Measurements from ENCODE around the gene GKN1.

The GKN1 gene

GRCh38 chr2:68987021-68987503, 12.6 kb downstream of the GKN1 start:
- H3K9ac ChIP-seq (ENCODE audit: low read length) = peak overlapping the region; percentile 41
- H3K4me3 ChIP-seq (ENCODE audit: low read length) = peak overlapping the region; percentile 31
- no peaks in the 10 kb centered on the region for H3K36me3 ChIP-seq (ENCODE audit: control insufficient read depth, insufficient read depth, low read length, severe bottlenecking)
- peaks cover 14% of the 10 kb centered on the region for H3K4me1 ChIP-seq (ENCODE audit: control insufficient read depth, insufficient read depth, low read length)
- DNase-seq (ENCODE audit: low read depth) = no peak
- H3K9me3 ChIP-seq (ENCODE audit: control insufficient read depth, low read length) = no peaks in the 10 kb centered on the region
- H3K27me3 ChIP-seq (replicated peaks; ENCODE audit: control insufficient read depth, insufficient read depth, low read length) = no peaks in the 10 kb centered on the region

DNA sequence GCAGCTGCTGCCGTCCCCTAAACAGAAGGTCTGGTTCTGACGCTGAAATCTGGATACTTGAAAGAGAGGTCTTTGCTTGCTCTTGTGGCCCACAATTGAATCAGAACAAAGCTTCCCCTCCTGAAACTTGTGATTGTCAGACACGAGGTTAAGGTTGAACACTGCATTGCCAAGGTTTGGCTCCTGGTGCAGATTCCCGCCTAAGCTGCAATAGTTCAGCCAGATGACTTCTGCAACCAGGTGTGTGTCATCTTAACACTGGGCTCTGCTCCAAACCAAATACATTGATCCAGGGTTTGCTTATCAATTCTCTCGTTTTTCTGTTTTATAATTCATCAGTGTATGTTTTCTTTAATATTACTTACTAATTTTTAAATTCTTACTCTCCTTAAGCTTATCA, 14.6 kb downstream of the GKN1 start:
- Histone ChIP-seq H3K36me3 (ENCODE audit: control insufficient read depth, insufficient read depth, low read length, severe bottlenecking) (no peaks in the 10 kb centered on the region), H3K9me3 (ENCODE audit: control insufficient read depth, low read length) (no peaks in the 10 kb centered on the region), H3K4me3 (ENCODE audit: low read length) (no peak overlapping the region), H3K27me3 (replicated peaks; ENCODE audit: control insufficient read depth, insufficient read depth, low read length) (no peaks in the 10 kb centered on the region), H3K4me1 (ENCODE audit: control insufficient read depth, insufficient read depth, low read length) (peaks cover 14% of the 10 kb centered on the region), H3K9ac (ENCODE audit: low read length) (no peak overlapping the region)
- DNase-seq (ENCODE audit: low read depth) = no peak

DNA sequence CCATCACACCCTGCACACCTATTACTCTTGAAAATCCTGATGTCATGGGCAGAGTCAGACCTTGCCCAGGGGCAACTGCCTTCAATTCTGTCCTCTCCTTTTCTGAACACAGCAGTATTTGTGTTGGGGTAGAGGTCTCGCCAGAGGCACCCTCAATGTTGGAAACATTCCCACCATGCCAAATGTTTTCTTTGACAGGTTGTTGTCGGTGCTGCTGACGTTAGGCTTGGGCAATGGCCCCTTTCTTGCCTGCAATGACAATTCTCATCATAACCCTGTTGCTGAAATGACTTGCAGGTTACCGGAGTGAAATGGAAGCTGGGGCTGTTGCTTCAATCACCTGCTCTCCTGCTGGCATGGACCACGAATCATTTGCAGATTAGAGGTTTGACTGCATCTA, 17.9 kb downstream of the GKN1 start:
- Histone ChIP-seq H3K9me3 (ENCODE audit: control insufficient read depth, low read length) (no peaks in the 10 kb centered on the region), H3K4me3 (ENCODE audit: low read length) (no peak overlapping the region), H3K36me3 (ENCODE audit: control insufficient read depth, insufficient read depth, low read length, severe bottlenecking) (no peaks in the 10 kb centered on the region), H3K9ac (ENCODE audit: low read length) (no peak overlapping the region), H3K4me1 (ENCODE audit: control insufficient read depth, insufficient read depth, low read length) (peaks cover 21% of the 10 kb centered on the region), H3K27me3 (replicated peaks; ENCODE audit: control insufficient read depth, insufficient read depth, low read length) (no peaks in the 10 kb centered on the region)
- no peak for DNase-seq (ENCODE audit: low read depth)

- no peak overlapping the region for H3K9ac ChIP-seq (ENCODE audit: low read length)
- H3K27me3 ChIP-seq (replicated peaks; ENCODE audit: control insufficient read depth, insufficient read depth, low read length) = no peaks in the 10 kb centered on the region
- peaks cover 18% of the 10 kb centered on the region for H3K4me1 ChIP-seq (ENCODE audit: control insufficient read depth, insufficient read depth, low read length)
- H3K4me3 ChIP-seq (ENCODE audit: low read length) = no peak overlapping the region
- no peaks in the 10 kb centered on the region for H3K9me3 ChIP-seq (ENCODE audit: control insufficient read depth, low read length)
- DNase-seq (ENCODE audit: low read depth) = no peak
- H3K36me3 ChIP-seq (ENCODE audit: control insufficient read depth, insufficient read depth, low read length, severe bottlenecking) = no peaks in the 10 kb centered on the region
Measured at GRCh38 chr2:68992933-68993332, 18.5 kb downstream of the GKN1 start.

DNA sequence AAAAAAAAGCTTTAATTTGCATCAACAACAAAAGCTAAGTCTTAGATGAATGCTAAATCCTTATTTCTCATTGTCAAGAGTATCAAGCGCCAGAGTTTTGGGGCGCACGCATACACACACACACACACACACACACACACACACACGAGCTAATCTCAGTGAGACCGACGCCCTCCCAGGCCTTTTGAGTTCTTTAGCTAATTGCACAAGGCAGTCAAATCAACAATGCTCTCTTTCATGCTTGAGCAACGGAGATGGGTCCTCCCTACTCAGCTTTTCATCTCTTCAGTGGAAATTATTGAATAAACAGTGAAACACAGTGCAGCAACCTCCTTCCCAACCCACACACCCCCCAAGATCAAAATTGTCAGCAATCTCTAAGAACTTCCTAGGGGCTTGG, 19.2 kb downstream of the GKN1 start:
- Histone ChIP-seq H3K4me1 (ENCODE audit: control insufficient read depth, insufficient read depth, low read length) (peaks cover 18% of the 10 kb centered on the region), H3K9me3 (ENCODE audit: control insufficient read depth, low read length) (no peaks in the 10 kb centered on the region), H3K9ac (ENCODE audit: low read length) (no peak overlapping the region), H3K27me3 (replicated peaks; ENCODE audit: control insufficient read depth, insufficient read depth, low read length) (no peaks in the 10 kb centered on the region), H3K4me3 (ENCODE audit: low read length) (no peak overlapping the region), H3K36me3 (ENCODE audit: control insufficient read depth, insufficient read depth, low read length, severe bottlenecking) (no peaks in the 10 kb centered on the region)
- no peak for DNase-seq (ENCODE audit: low read depth)

DNA sequence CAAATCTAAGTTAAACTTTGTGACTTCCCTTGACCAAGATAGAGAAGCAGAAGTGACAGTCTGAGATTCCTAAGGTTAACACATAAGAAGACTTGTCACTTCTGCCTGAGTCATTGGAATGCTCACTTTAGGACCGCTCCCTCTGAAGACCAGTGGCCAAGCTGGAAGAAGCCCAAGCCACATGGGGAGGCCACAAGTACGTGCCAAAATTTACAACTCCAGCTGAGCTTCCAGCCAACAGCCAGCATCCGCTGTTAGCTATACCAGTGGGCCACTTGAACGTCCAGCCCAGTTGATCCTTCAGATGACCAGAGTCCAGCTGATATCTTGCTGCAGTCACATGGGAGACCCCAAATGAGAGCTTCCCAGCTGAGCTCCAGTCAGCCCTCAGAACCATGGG, 20.4 kb downstream of the GKN1 start:
- no peak overlapping the region for H3K9ac ChIP-seq (ENCODE audit: low read length)
- H3K36me3 ChIP-seq (ENCODE audit: control insufficient read depth, insufficient read depth, low read length, severe bottlenecking) = no peaks in the 10 kb centered on the region
- H3K4me3 ChIP-seq (ENCODE audit: low read length) = no peak overlapping the region
- H3K4me1 ChIP-seq (ENCODE audit: control insufficient read depth, insufficient read depth, low read length) = peaks cover 18% of the 10 kb centered on the region
- no peaks in the 10 kb centered on the region for H3K9me3 ChIP-seq (ENCODE audit: control insufficient read depth, low read length)
- no peaks in the 10 kb centered on the region for H3K27me3 ChIP-seq (replicated peaks; ENCODE audit: control insufficient read depth, insufficient read depth, low read length)
- no peak for DNase-seq (ENCODE audit: low read depth)

DNA sequence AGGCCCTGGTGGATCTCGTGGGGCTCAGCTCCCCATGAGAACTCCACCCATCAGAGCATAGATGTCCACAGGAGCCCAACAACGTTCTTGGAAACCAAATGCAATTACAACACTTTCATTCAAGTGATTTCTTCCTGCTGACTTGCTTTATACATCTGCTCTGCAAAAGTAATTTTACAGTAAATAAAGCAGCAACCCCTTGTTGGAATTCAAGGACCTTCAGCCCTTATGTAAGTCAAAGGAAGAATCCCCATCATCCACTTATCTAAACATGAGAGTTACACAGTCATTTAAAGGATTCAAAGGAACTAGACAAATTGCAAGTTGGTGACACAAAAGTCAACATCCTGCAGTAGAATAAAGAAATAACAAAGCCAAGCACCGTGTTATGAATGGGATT, 21.5 kb downstream of the GKN1 start:
- peak; percentile 11 for DNase-seq (ENCODE audit: low read depth)
- H3K9me3 ChIP-seq (ENCODE audit: control insufficient read depth, low read length) = peaks cover 4% of the 10 kb centered on the region
- H3K4me1 ChIP-seq (ENCODE audit: control insufficient read depth, insufficient read depth, low read length) = peaks cover 18% of the 10 kb centered on the region
- H3K27me3 ChIP-seq (replicated peaks; ENCODE audit: control insufficient read depth, insufficient read depth, low read length) = no peaks in the 10 kb centered on the region
- H3K4me3 ChIP-seq (ENCODE audit: low read length) = no peak overlapping the region
- H3K9ac ChIP-seq (ENCODE audit: low read length) = no peak overlapping the region
- no peaks in the 10 kb centered on the region for H3K36me3 ChIP-seq (ENCODE audit: control insufficient read depth, insufficient read depth, low read length, severe bottlenecking)

DNA sequence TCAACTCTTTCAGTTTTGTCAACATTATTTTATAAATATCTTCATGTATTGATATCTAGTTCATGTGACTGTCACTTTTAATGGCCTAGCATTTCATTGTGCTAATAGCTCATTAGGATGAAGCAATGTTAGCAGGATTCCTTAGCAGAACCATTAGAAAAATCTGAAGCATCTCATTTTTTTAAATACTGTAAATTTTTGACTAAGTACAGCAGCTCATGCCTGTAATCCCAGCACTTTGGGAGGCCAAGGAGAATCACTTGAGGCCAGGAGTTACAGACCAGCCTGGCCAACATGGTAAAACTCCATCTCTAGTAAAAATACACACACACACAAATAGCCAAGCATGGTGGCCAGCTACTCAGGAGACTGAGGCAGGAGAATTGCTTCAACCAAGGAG, 23.0 kb downstream of the GKN1 start:
- no peaks in the 10 kb centered on the region for H3K27me3 ChIP-seq (replicated peaks; ENCODE audit: control insufficient read depth, insufficient read depth, low read length)
- no peaks in the 10 kb centered on the region for H3K36me3 ChIP-seq (ENCODE audit: control insufficient read depth, insufficient read depth, low read length, severe bottlenecking)
- no peak overlapping the region for H3K9ac ChIP-seq (ENCODE audit: low read length)
- H3K4me3 ChIP-seq (ENCODE audit: low read length) = no peak overlapping the region
- H3K4me1 ChIP-seq (ENCODE audit: control insufficient read depth, insufficient read depth, low read length) = peaks cover 18% of the 10 kb centered on the region
- peaks cover 18% of the 10 kb centered on the region for H3K9me3 ChIP-seq (ENCODE audit: control insufficient read depth, low read length)
- peak; percentile 19 for DNase-seq (ENCODE audit: low read depth)

DNA sequence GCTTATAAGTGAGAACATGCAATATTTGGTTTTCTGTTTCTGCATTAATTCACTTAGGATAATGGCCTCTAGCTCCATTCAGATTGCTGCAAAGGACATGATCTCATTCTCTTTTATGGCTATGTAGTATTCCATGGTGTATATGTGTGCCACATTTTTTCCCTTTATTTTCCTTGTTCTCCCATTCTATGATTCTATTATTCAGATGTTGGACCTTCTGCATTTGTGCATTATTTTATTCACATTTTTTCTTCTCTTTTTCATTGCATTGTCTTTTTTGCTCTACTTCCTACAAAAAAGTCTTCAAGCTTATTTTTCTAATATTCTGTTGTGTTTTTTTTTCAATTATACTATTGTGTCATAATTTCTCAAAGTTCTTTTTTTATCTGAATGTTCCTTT, 27.4 kb downstream of the GKN1 start:
- no peak for DNase-seq (ENCODE audit: low read depth)
- Histone ChIP-seq H3K36me3 (ENCODE audit: control insufficient read depth, insufficient read depth, low read length, severe bottlenecking) (no peaks in the 10 kb centered on the region), H3K27me3 (replicated peaks; ENCODE audit: control insufficient read depth, insufficient read depth, low read length) (no peaks in the 10 kb centered on the region), H3K4me1 (ENCODE audit: control insufficient read depth, insufficient read depth, low read length) (peaks cover 3% of the 10 kb centered on the region), H3K9me3 (ENCODE audit: control insufficient read depth, low read length) (peaks cover 25% of the 10 kb centered on the region), H3K4me3 (ENCODE audit: low read length) (peak overlapping the region; percentile 3), H3K9ac (ENCODE audit: low read length) (no peak overlapping the region)

DNA sequence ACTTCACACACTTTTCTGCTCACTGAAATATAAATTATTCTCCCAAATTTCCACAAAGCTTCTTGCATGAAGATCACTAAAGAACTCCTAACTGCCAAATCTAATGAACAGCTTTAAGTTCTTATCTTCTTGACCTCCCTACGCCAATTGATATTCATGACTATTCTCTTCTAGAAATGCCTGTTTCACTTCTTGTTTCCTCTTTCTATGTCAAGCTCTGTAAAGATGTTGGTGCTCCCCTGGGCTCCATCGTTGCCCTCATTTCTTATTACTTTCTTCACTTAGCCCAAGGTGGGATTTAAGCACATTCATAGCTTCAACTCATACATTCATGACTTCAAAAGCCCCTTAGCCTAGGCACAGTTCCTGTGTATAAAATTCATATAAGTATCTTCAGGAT, 29.3 kb downstream of the GKN1 start:
- Histone ChIP-seq H3K36me3 (ENCODE audit: control insufficient read depth, insufficient read depth, low read length, severe bottlenecking) (no peaks in the 10 kb centered on the region), H3K9me3 (ENCODE audit: control insufficient read depth, low read length) (peaks cover 25% of the 10 kb centered on the region), H3K9ac (ENCODE audit: low read length) (no peak overlapping the region), H3K4me1 (ENCODE audit: control insufficient read depth, insufficient read depth, low read length) (peaks cover 6% of the 10 kb centered on the region), H3K4me3 (ENCODE audit: low read length) (no peak overlapping the region), H3K27me3 (replicated peaks; ENCODE audit: control insufficient read depth, insufficient read depth, low read length) (no peaks in the 10 kb centered on the region)
- no peak for DNase-seq (ENCODE audit: low read depth)

DNA sequence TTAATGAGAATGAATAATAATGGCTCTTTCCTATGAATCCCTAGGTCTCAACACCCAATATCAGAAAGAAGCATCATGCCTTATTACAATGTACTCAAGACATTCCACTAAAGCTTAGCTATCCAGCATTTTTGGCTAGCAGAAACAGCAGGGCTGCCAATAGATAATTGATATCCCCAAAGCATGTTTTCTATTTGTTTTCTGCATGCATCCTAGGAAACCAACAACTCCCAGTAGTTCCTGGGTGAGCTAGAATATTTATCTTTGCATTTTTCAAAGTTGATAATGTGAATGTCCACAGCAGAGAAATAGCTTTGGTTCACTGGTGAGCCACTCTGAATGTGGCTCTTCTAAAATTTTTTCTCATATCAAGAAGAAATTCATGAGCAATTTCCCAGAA, 32.7 kb downstream of the GKN1 start:
- no peak overlapping the region for H3K9ac ChIP-seq (ENCODE audit: low read length)
- DNase-seq (ENCODE audit: low read depth) = peak; percentile 77
- H3K27me3 ChIP-seq (replicated peaks; ENCODE audit: control insufficient read depth, insufficient read depth, low read length) = no peaks in the 10 kb centered on the region
- peaks cover 6% of the 10 kb centered on the region for H3K4me1 ChIP-seq (ENCODE audit: control insufficient read depth, insufficient read depth, low read length)
- no peaks in the 10 kb centered on the region for H3K36me3 ChIP-seq (ENCODE audit: control insufficient read depth, insufficient read depth, low read length, severe bottlenecking)
- no peak overlapping the region for H3K4me3 ChIP-seq (ENCODE audit: low read length)
- H3K9me3 ChIP-seq (ENCODE audit: control insufficient read depth, low read length) = peaks cover 9% of the 10 kb centered on the region

DNA sequence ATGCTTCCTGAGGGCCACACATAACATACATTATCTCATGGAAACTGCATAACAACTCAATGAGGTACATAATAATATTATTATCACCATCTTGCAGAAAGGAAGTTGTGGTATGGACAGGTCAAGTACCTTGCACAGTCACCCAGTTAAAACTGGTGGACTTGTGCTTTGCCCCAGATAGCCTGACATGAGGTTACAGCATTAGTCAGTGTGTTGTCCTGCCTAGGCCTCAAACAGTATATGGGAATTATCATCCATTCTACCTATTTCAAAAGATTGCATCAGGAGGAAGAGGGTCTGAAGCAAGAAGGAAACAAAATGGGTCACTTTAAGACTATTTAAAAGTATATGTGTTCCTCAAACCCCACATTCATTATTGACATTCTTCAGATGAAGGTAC, 33.2 kb downstream of the GKN1 start:
- no peak overlapping the region for H3K9ac ChIP-seq (ENCODE audit: low read length)
- H3K36me3 ChIP-seq (ENCODE audit: control insufficient read depth, insufficient read depth, low read length, severe bottlenecking) = no peaks in the 10 kb centered on the region
- H3K27me3 ChIP-seq (replicated peaks; ENCODE audit: control insufficient read depth, insufficient read depth, low read length) = no peaks in the 10 kb centered on the region
- H3K4me3 ChIP-seq (ENCODE audit: low read length) = no peak overlapping the region
- peaks cover 10% of the 10 kb centered on the region for H3K4me1 ChIP-seq (ENCODE audit: control insufficient read depth, insufficient read depth, low read length)
- H3K9me3 ChIP-seq (ENCODE audit: control insufficient read depth, low read length) = peaks cover 5% of the 10 kb centered on the region
- peak; percentile 39 for DNase-seq (ENCODE audit: low read depth)
